ENCODE measurements around the gene PTPN6. TPM values are rescaled to one million over a fixed set of nuclear protein-coding genes. Genes with fewer than 3 reads are reported as not detected.

The PTPN6 gene
- total and polyA plus RNA-seq, 2 of the 4 experiments (the other 2 are of a cell fraction), result under 0.01 to 0.14 TPM

DNA sequence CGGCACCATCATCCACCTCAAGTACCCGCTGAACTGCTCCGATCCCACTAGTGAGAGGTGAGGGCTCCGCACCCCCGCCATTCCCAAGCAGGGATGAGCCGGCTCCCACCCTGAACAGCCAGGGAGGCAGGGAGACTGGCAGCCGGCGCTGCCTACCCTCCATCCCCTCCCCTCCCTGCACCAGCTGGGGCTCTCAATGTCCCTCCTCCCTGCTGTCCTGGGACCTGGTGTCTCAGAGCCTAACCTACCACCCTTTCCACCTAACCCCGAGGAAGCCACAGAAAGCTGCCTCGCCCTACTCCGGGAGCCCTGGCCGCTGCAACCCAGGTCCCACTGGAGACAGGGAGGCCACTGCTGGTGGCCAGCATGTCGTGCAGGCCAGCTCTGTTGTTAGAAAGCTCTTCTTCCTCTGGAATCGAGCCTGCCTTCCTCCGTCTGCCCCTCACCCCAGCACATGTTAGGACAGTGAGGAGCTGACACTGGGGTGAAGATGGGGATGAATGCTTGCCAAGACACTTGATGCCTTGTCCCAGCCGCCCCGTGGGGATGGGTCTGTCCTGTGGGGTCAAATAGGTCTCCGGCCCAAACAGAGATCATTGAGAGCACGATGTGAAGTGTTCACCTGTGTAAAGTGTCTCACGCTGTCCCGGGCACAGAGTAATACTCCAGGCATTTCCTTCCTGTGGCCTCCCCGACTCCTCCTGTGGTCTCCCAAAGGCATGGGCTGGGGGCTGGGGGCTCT is 1.1 kb downstream of the PTPN6 start:
- WGBS, 2 experiments (ENCODE audit: extremely low coverage in 2 of 2, insufficient read length in 1 of 2), result 86% methylated on average over 8 of the region's 22 CpGs; no CpG with 5 or more reads in 1 of the 2 experiments
- Histone ChIP-seq H4K20me1 (ENCODE audit: insufficient read depth, low read length) (no peaks in the 10 kb centered on the region), H3K9me3 (ENCODE audit: control insufficient read depth, insufficient read depth, low read length) (no peaks in the 10 kb centered on the region), H3K79me1 (ENCODE audit: low read depth in 1 of 2, low read length in 2 of 2) (no peaks in the 10 kb centered on the region), H4K91ac (ENCODE audit: insufficient read depth, low read depth, low read length) (no peak overlapping the region), H3K4me3 (ENCODE audit: insufficient read depth, low read depth, low read length) (no peak overlapping the region), H4K8ac (ENCODE audit: low read depth in 2 of 2, low read length in 2 of 2) (0 out of 4 replicates have a peak overlapping the region, but pooled peaks of 1 of the 2 experiments have one; percentile 15), H3K56ac (ENCODE audit: extremely low read depth, insufficient read depth, low read length) (no peak overlapping the region), H2AK9ac (replicated peaks; ENCODE audit: low read depth, low read length, poor library complexity) (peak overlapping the region; percentile 37), H3K14ac (replicated peaks; ENCODE audit: low read depth, low read length) (no peak overlapping the region), H3K23ac (ENCODE audit: low read depth, low read length) (no peak overlapping the region; the same call in 1 of the 2 replicates), H3K4ac (ENCODE audit: low read depth, low read length) (no peak overlapping the region), H3K18ac (ENCODE audit: low read depth, low read length) (no peak overlapping the region), H2AFZ (replicated peaks; ENCODE audit: low read length, poor library complexity) (peak overlapping the region; percentile 58), H2BK20ac (ENCODE audit: low read depth, low read length) (no peak overlapping the region), H3K27ac (ENCODE audit: insufficient read depth, low read length) (no peak overlapping the region), H3K4me2 (ENCODE audit: low read depth, low read length) (no peak overlapping the region), H4K5ac (ENCODE audit: low read depth, low read length) (no peak overlapping the region), H3K4me1 (ENCODE audit: control insufficient read depth, insufficient read depth, low read length) (0 out of 2 replicates have a peak, but pooled peaks cover 2% of the 10 kb centered on the region), H2BK15ac (ENCODE audit: low read depth, low read length) (no peak overlapping the region), H3K36me3 (ENCODE audit: control insufficient read depth, insufficient read depth, low read length) (no peaks in the 10 kb centered on the region), H3K9me1 (ENCODE audit: insufficient read depth, low read length) (no peaks in the 10 kb centered on the region), H3K27me3 (ENCODE audit: control insufficient read depth, insufficient read depth, low read length) (no peaks in the 10 kb centered on the region), H2BK5ac (ENCODE audit: low read depth, low read length, poor library complexity, severe bottlenecking) (no peak overlapping the region), H3K9ac (ENCODE audit: low read depth, low read length) (no peak overlapping the region), H2AK5ac (ENCODE audit: low read depth, low read length) (no peak overlapping the region), H2BK120ac (ENCODE audit: low read depth, low read length) (no peak overlapping the region)
- TF ChIP-seq FOS (IDR thresholded peaks at IDR 0.05; ENCODE audit: low read depth, low read length) (no peak), MAZ (IDR thresholded peaks at IDR 0.05; ENCODE audit: borderline replicate concordance, low read depth, low read length) (no peak), RAD21 (IDR thresholded peaks at IDR 0.05; ENCODE audit: low read length) (no peak), CEBPB (IDR thresholded peaks at IDR 0.05; ENCODE audit: low read depth, low read length) (no peak), POLR2A (IDR thresholded peaks at IDR 0.05; ENCODE audit: low read depth, low read length) (no peak), SMC3 (IDR thresholded peaks at IDR 0.05; ENCODE audit: low read depth, low read length) (no peak), MAFK (IDR thresholded peaks at IDR 0.05; ENCODE audit: low read depth, low read length) (no peak), MXI1 (IDR thresholded peaks at IDR 0.05; ENCODE audit: borderline replicate concordance, low read depth, low read length) (no peak), NFE2L2 (IDR thresholded peaks at IDR 0.05; ENCODE audit: low read depth, low read length) (no peak)
- TF ChIP-seq, protein P1, sequence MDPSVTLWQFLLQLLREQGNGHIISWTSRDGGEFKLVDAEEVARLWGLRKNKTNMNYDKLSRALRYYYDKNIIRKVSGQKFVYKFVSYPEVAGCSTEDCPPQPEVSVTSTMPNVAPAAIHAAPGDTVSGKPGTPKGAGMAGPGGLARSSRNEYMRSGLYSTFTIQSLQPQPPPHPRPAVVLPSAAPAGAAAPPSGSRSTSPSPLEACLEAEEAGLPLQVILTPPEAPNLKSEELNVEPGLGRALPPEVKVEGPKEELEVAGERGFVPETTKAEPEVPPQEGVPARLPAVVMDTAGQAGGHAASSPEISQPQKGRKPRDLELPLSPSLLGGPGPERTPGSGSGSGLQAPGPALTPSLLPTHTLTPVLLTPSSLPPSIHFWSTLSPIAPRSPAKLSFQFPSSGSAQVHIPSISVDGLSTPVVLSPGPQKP (IDR thresholded peaks at IDR 0.05; ENCODE audit: borderline replicate concordance, low read depth, low read length), result no peak
- TF ChIP-seq, protein P2, sequence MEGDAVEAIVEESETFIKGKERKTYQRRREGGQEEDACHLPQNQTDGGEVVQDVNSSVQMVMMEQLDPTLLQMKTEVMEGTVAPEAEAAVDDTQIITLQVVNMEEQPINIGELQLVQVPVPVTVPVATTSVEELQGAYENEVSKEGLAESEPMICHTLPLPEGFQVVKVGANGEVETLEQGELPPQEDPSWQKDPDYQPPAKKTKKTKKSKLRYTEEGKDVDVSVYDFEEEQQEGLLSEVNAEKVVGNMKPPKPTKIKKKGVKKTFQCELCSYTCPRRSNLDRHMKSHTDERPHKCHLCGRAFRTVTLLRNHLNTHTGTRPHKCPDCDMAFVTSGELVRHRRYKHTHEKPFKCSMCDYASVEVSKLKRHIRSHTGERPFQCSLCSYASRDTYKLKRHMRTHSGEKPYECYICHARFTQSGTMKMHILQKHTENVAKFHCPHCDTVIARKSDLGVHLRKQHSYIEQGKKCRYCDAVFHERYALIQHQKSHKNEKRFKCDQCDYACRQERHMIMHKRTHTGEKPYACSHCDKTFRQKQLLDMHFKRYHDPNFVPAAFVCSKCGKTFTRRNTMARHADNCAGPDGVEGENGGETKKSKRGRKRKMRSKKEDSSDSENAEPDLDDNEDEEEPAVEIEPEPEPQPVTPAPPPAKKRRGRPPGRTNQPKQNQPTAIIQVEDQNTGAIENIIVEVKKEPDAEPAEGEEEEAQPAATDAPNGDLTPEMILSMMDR (conservative IDR thresholded peaks at IDR 0.05; ENCODE audit: low read depth, low read length), result no peak
- no TSS peak for BruUV-seq (replicated peaks)
- ATAC-seq (ENCODE audit: low read depth) (no peak), DNase-seq (no peak)
- dilution Hi-C loops (cut with HindIII; ENCODE audit: low sequenced_read_pairs, unreplicated experiment), result no loop called here
- CTCF ChIA-PET, result interaction anchor here (1.4 kb wide), 1 partner anchor 9 kb away, joined by 4 read pairs; no protein-coding TSS in a partner anchor
- intact Hi-C loops (cut with micrococcal nuclease), result no loop called here
- in situ Hi-C loops (cut with MboI; ENCODE audit: low sequenced_read_pairs), result no loop called here
- POLR2A ChIA-PET (ENCODE audit: unreplicated experiment), result no interaction called here
